ENCODE results near the gene ABTB2.

The ABTB2 gene

DNA sequence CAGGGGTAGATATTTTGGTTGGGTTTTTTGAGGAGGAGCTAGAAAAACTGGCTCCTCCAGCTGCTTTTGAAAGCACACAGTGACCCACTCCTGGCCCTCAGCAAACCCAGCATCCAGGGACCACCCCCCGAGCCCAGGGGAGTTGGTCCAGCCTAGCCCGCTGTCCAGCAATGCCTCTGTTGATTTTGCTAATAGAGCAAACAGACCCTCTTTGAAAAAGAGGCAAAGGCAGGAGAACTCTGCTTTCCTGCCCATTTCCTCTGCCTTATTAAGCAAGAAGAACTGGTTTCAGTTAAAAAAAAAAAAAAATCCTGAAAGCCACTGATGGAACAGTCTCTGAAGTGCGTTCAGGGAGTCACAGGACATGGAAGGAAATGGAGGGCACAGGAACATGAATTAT is 25.3 kb downstream of the ABTB2 start:
- TF ChIP-seq ZNF384 (IDR thresholded peaks at IDR 0.05), result no peak
- TF ChIP-seq BHLHE40 (IDR thresholded peaks at IDR 0.05; ENCODE audit: borderline replicate concordance), result no peak
- TF ChIP-seq TARDBP (IDR thresholded peaks at IDR 0.05), result no peak
- TF ChIP-seq FOXM1 (IDR thresholded peaks at IDR 0.05; ENCODE audit: borderline replicate concordance), result no peak
- TF ChIP-seq, protein P1, sequence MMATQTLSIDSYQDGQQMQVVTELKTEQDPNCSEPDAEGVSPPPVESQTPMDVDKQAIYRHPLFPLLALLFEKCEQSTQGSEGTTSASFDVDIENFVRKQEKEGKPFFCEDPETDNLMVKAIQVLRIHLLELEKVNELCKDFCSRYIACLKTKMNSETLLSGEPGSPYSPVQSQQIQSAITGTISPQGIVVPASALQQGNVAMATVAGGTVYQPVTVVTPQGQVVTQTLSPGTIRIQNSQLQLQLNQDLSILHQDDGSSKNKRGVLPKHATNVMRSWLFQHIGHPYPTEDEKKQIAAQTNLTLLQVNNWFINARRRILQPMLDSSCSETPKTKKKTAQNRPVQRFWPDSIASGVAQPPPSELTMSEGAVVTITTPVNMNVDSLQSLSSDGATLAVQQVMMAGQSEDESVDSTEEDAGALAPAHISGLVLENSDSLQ (IDR thresholded peaks at IDR 0.05), result no peak
- TF ChIP-seq NFRKB (IDR thresholded peaks at IDR 0.05), result no peak
- TF ChIP-seq HDGF (IDR thresholded peaks at IDR 0.05; ENCODE audit: borderline replicate concordance), result no peak
- TF ChIP-seq FOXA1 (IDR thresholded peaks at IDR 0.05), result no peak
- no peak for TF ChIP-seq L3MBTL2 (conservative IDR thresholded peaks at IDR 0.05)
- TF ChIP-seq ELF4 (IDR thresholded peaks at IDR 0.05), result no peak
- TF ChIP-seq SP1 (IDR thresholded peaks at IDR 0.05), result no peak
- POLR2A ChIA-PET, result interaction anchor here (0.9 kb wide), 1 partner anchor 51 kb away, joined by 3 read pairs; no protein-coding TSS in a partner anchor
- CTCF ChIA-PET, result no interaction called here
- DNase-seq (ENCODE audit: extremely low spot score), result no peak

DNA sequence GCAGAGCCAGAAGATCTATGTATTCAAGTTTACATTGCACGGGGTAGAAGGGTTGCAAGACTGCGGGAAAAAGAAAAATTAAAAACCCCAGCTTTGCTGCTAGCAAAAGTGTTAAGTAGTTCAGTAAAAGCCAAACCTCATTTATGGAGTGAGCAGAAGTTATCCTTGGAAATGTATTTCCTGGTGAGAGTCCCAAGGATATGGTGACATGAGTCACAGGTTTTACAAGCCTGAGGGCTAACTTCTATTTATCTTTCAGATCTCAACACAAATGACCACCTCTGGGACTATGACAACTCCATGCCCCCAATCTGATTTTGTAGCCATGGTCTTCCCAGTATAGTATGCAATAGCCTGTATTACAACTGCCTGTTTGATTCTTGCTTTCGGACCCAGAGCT is 26.1 kb downstream of the ABTB2 start:
- DNase-seq (ENCODE audit: extremely low spot score), result no peak
- ChIA-PET CTCF (no interaction called here), POLR2A (interaction anchor here (0.9 kb wide), 1 partner anchor 50 kb away, joined by 3 read pairs; no protein-coding TSS in a partner anchor)
- no peak for TF ChIP-seq L3MBTL2 (conservative IDR thresholded peaks at IDR 0.05)
- no peak for TF ChIP-seq SP1 (IDR thresholded peaks at IDR 0.05)
- no peak for TF ChIP-seq FOXK2 (IDR thresholded peaks at IDR 0.05)
- TF ChIP-seq BHLHE40 (IDR thresholded peaks at IDR 0.05; ENCODE audit: borderline replicate concordance), result no peak
- TF ChIP-seq SUZ12 (IDR thresholded peaks at IDR 0.05), result no peak

DNA sequence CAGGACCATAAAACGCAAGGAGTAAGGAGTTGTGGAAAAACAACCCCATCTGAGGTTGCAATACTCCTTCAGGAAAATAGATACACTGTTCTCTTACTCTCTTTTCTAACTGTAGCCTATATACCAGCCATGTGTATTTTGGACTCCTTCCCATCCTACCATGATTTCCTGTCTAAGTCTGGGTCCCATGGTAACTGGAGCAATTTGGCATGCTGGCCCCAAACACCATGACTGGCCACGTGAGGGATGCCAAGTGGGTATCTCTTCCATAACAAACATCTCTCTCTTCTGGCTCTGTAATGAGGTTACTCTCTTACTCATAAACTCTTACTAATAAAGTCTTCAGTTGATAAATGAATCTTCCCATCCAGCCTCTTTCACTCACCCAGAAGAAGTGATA is 26.5 kb downstream of the ABTB2 start:
- ChIA-PET POLR2A (no interaction called here), CTCF (interaction anchor here (0.8 kb wide), 1 partner anchor 157 kb away, joined by 3 read pairs; no protein-coding TSS in a partner anchor)
- DNase-seq (ENCODE audit: extremely low spot score), result no peak

DNA sequence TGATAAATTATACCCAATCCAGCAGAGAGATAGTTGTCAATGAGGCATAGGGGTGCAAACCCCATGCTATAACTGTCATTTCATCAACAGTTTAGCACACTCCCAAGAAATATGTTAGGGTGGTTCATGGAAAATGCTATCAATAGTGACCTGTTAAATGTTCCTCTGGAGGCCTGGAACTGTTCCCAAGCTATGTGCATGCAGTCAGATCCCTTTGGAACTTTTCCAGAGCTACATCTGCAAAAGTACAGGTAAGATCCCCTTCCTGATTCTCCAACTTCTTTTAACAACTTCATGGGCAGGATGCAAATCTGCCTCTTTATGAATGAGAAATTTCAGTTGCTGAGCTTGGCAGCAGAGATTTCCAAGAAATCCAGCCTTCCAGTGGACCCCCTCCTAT is 27.2 kb downstream of the ABTB2 start:
- TF ChIP-seq LEF1 (IDR thresholded peaks at IDR 0.05; ENCODE audit: borderline replicate concordance) (no peak), TARDBP (IDR thresholded peaks at IDR 0.05) (no peak), SP1 (IDR thresholded peaks at IDR 0.05) (no peak), ARNT (IDR thresholded peaks at IDR 0.05) (no peak), ELF4 (IDR thresholded peaks at IDR 0.05) (no peak), FOXA1 (IDR thresholded peaks at IDR 0.05) (no peak), ZNF384 (IDR thresholded peaks at IDR 0.05) (no peak), HDGF (IDR thresholded peaks at IDR 0.05; ENCODE audit: borderline replicate concordance) (no peak), L3MBTL2 (conservative IDR thresholded peaks at IDR 0.05) (no peak), SUZ12 (IDR thresholded peaks at IDR 0.05) (no peak), BHLHE40 (IDR thresholded peaks at IDR 0.05; ENCODE audit: borderline replicate concordance) (no peak), NFRKB (IDR thresholded peaks at IDR 0.05) (no peak), CTBP1 (IDR thresholded peaks at IDR 0.05; ENCODE audit: borderline replicate concordance) (no peak), FOXM1 (IDR thresholded peaks at IDR 0.05; ENCODE audit: borderline replicate concordance) (no peak), FOXK2 (IDR thresholded peaks at IDR 0.05) (no peak)
- TF ChIP-seq, protein P1 (IDR thresholded peaks at IDR 0.05), result no peak
- CTCF ChIA-PET, result interaction anchor here (0.8 kb wide), 1 partner anchor 156 kb away, joined by 3 read pairs; no protein-coding TSS in a partner anchor
- no peak for DNase-seq (ENCODE audit: extremely low spot score)

More for the DNA sequence above, 26.5 kb downstream of the ABTB2 start:
- TF ChIP-seq SUZ12 (IDR thresholded peaks at IDR 0.05) (no peak), ZNF384 (IDR thresholded peaks at IDR 0.05) (no peak), FOXA1 (IDR thresholded peaks at IDR 0.05) (no peak), HDGF (IDR thresholded peaks at IDR 0.05; ENCODE audit: borderline replicate concordance) (no peak), L3MBTL2 (conservative IDR thresholded peaks at IDR 0.05) (no peak), ARNT (IDR thresholded peaks at IDR 0.05) (no peak), LEF1 (IDR thresholded peaks at IDR 0.05; ENCODE audit: borderline replicate concordance) (no peak), CTBP1 (IDR thresholded peaks at IDR 0.05; ENCODE audit: borderline replicate concordance) (no peak), FOXM1 (IDR thresholded peaks at IDR 0.05; ENCODE audit: borderline replicate concordance) (no peak), BHLHE40 (IDR thresholded peaks at IDR 0.05; ENCODE audit: borderline replicate concordance) (no peak), FOXK2 (IDR thresholded peaks at IDR 0.05) (no peak), TARDBP (IDR thresholded peaks at IDR 0.05) (no peak), ELF4 (IDR thresholded peaks at IDR 0.05) (no peak), NFRKB (IDR thresholded peaks at IDR 0.05) (no peak), SP1 (IDR thresholded peaks at IDR 0.05) (no peak)
- TF ChIP-seq, protein P1 (IDR thresholded peaks at IDR 0.05), result no peak

DNA sequence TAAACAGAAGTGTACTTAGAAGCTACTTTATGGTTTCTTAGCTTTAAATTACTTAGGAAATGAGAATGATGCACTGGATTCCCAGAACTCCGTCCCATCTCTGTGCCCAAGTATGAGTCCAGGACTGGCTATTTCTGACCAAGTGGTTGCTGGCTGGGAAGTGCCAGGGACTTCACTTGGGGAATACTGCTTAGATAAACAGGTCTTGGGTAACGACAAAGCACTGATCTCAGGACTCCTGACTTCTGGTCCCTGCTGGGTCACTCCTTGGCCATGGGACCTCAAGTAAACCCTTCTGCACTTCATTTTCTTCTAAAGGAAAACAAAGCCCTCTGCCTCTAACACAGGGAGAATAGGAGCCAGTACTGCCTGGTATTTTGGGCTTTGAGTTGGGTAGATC is 27.9 kb downstream of the ABTB2 start:
- no peak for DNase-seq (ENCODE audit: extremely low spot score)
- ChIA-PET POLR2A (no interaction called here), CTCF (no interaction called here)
- TF ChIP-seq BHLHE40 (IDR thresholded peaks at IDR 0.05; ENCODE audit: borderline replicate concordance), result no peak
- TF ChIP-seq SP1 (IDR thresholded peaks at IDR 0.05), result no peak

More for the DNA sequence above, 27.2 kb downstream of the ABTB2 start:
- POLR2A ChIA-PET, result no interaction called here

DNA sequence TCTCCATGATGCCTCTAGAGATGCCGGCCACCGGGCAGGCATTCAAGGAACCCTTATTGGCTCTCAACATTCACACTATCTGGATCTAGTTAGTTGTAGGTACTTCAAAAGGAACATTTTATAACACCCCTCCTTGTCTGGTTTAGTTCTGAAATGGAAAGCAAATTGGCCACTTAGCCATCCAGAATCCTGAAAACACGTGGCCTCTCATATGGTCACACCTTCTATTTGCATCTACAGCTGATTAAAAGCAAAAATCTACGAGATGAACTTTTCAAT is 29.2 kb downstream of the ABTB2 start:
- TF ChIP-seq, protein P1 (IDR thresholded peaks at IDR 0.05), result no peak
- TF ChIP-seq FOXA1 (IDR thresholded peaks at IDR 0.05) (no peak), ZNF384 (IDR thresholded peaks at IDR 0.05) (no peak), CTBP1 (IDR thresholded peaks at IDR 0.05; ENCODE audit: borderline replicate concordance) (no peak), TARDBP (IDR thresholded peaks at IDR 0.05) (no peak)
- no peak for DNase-seq (ENCODE audit: extremely low spot score)
- ChIA-PET POLR2A (no interaction called here), CTCF (no interaction called here)

All from HEK293T (cell line).